H9 (cell line): Measurements from ENCODE around the gene PCDHB8. TPM values are rescaled to one million over a fixed set of nuclear protein-coding genes. Genes with fewer than 3 reads are reported as not detected.
"Not testable (repeated sequence)": the region's sequence is repeated elsewhere in the genome, so short reads cannot be mapped to it uniquely, and the experiment has no call there.

ENCODE experiments used
- DNase-seq: peaks from one replicate; pipeline ENCODE4 v3.0.0-alpha.2; 2017
- H2AFZ ChIP-seq: one replicate; pipeline ENCODE4 v1.6.1; 2013; ENCODE audit warnings: mild to moderate bottlenecking, low read length, control low read depth, moderate library complexity
- H2AK5ac ChIP-seq: 2 replicates; pipeline ENCODE4 v1.6.1; 2013; ENCODE audit warnings: low read length, control low read depth, mixed read lengths; ENCODE audit not compliant: insufficient read length
- H2BK120ac ChIP-seq: one replicate; pipeline ENCODE4 v1.6.1; 2013; ENCODE audit warnings: low read depth, mild to moderate bottlenecking, low read length, control low read depth, inconsistent platforms; ENCODE audit not compliant: poor library complexity, severe bottlenecking
- H2BK12ac ChIP-seq: 2 replicates; pipeline ENCODE4 v1.6.1; 2013; ENCODE audit warnings: low read length, control low read depth, mixed read lengths, low read depth; ENCODE audit not compliant: insufficient read length
- H2BK15ac ChIP-seq: 2 replicates; pipeline ENCODE4 v1.6.1; 2013; ENCODE audit warnings: low read depth, low read length, control low read depth
- H2BK20ac ChIP-seq: one replicate; pipeline ENCODE4 v1.6.1; 2013; ENCODE audit warnings: low read depth, mild to moderate bottlenecking, low read length, control low read depth, inconsistent platforms; ENCODE audit not compliant: poor library complexity, severe bottlenecking
- H2BK5ac ChIP-seq: 2 replicates; pipeline ENCODE4 v1.6.1; 2013; ENCODE audit warnings: low read length, control low read depth, mixed read lengths; ENCODE audit not compliant: insufficient read length
- H3K14ac ChIP-seq: 2 replicates; pipeline ENCODE4 v1.6.1; 2013; ENCODE audit warnings: low read length, control low read depth; ENCODE audit not compliant: insufficient read depth
- H3K18ac ChIP-seq: 2 replicates; pipeline ENCODE4 v1.6.1; 2013; ENCODE audit warnings: low read depth, mild to moderate bottlenecking, mixed read lengths, low read length, control low read depth; ENCODE audit not compliant: insufficient read length
- H3K23ac ChIP-seq: 2 replicates; pipeline ENCODE4 v1.6.1; 2013; ENCODE audit warnings: low read length, control low read depth, mixed read lengths, low read depth; ENCODE audit not compliant: insufficient read length
- H3K23me2 ChIP-seq: 2 replicates; pipeline ENCODE4 v1.6.1; 2013; ENCODE audit warnings: low read depth, mild to moderate bottlenecking, mixed read lengths, low read length, control low read depth; ENCODE audit not compliant: insufficient read length, poor library complexity, severe bottlenecking
- H3K27ac ChIP-seq: 2 replicates; pipeline ENCODE4 v1.5.1; 2013; ENCODE audit warnings: low read length, control low read depth, mixed read lengths, low read depth; ENCODE audit not compliant: insufficient read length
- H3K27me3 ChIP-seq: 2 replicates; pipeline ENCODE4 v1.6.1; 2013; ENCODE audit warnings: low read length, control low read depth, inconsistent platforms; ENCODE audit not compliant: insufficient read depth
- H3K4ac ChIP-seq: 2 replicates; pipeline ENCODE4 v1.6.1; 2013; ENCODE audit warnings: low read depth, mild to moderate bottlenecking, control low read depth, inconsistent platforms, low read length, moderate library complexity
- H3K4me1 ChIP-seq: 2 replicates; pipeline ENCODE4 v1.6.1; 2013; ENCODE audit warnings: low read length, control low read depth, inconsistent platforms; ENCODE audit not compliant: insufficient read depth
- H3K4me2 ChIP-seq: 2 replicates; pipeline ENCODE4 v1.6.1; 2013; ENCODE audit warnings: low read length, control low read depth, mixed read lengths; ENCODE audit not compliant: insufficient read length, insufficient read depth
- H3K56ac ChIP-seq: 2 replicates; pipeline ENCODE4 v1.6.1; 2013; ENCODE audit warnings: low read depth, mild to moderate bottlenecking, mixed read lengths, low read length, control low read depth; ENCODE audit not compliant: insufficient read length
- H3K79me1 ChIP-seq: 2 replicates; pipeline ENCODE4 v1.6.1; 2013; ENCODE audit warnings: low read depth, mild to moderate bottlenecking, moderate library complexity, low read length, control low read depth, inconsistent platforms; ENCODE audit not compliant: insufficient read depth, poor library complexity, severe bottlenecking
- H3K79me2 ChIP-seq: 2 replicates; pipeline ENCODE4 v1.6.1; 2013; ENCODE audit warnings: low read length, control low read depth, inconsistent platforms; ENCODE audit not compliant: insufficient read depth
- H3K9ac ChIP-seq: 2 replicates; pipeline ENCODE4 v1.6.1; 2013; ENCODE audit warnings: low read length, control low read depth, mixed read lengths; ENCODE audit not compliant: insufficient read length; ENCODE audit errors: extremely low read depth
- H3K9me3 ChIP-seq: one replicate; pipeline ENCODE4 v1.6.1; 2013; ENCODE audit warnings: low read depth, low read length, inconsistent platforms; ENCODE audit not compliant: control insufficient read depth
- H3T11ph ChIP-seq: one replicate; pipeline ENCODE4 v1.6.1; 2013; ENCODE audit warnings: mild to moderate bottlenecking, low read length, control low read depth, inconsistent platforms
- H4K20me1 ChIP-seq: one replicate; pipeline ENCODE4 v1.6.1; 2013; ENCODE audit not compliant: control insufficient read depth, insufficient read length, insufficient read depth
- H4K5ac ChIP-seq: 2 replicates; pipeline ENCODE4 v1.6.1; 2013; ENCODE audit warnings: low read depth, mild to moderate bottlenecking, mixed read lengths, low read length, control low read depth; ENCODE audit not compliant: insufficient read length
- H4K8ac ChIP-seq: replicated peaks from 2 replicates; pipeline ENCODE4 v1.6.1; 2013; ENCODE audit warnings: low read length, control low read depth, mixed read lengths, low read depth; ENCODE audit not compliant: insufficient read length
- H4K91ac ChIP-seq: 2 replicates; pipeline ENCODE4 v1.6.1; 2013; ENCODE audit warnings: low read depth, mild to moderate bottlenecking, moderate library complexity, mixed read lengths, low read length, control low read depth; ENCODE audit not compliant: insufficient read length
- H3K27ac Mint-ChIP-seq, 3 experiments: 2 replicates in 2 of 3; 3 replicates in 1 of 3; pipeline ENCODE4 v1.8.0; 2020 to 2021; ENCODE audit warnings: mixed read lengths in 3 of 3, mild to moderate bottlenecking in 1 of 3, moderate library complexity in 1 of 3
- H3K27me3 Mint-ChIP-seq: 2 replicates; pipeline ENCODE4 v1.8.0; 2021; ENCODE audit warnings: low read depth, mild to moderate bottlenecking, moderate library complexity, mixed read lengths
- H3K36me3 Mint-ChIP-seq, 3 experiments: 2 replicates in 2 of 3; 3 replicates in 1 of 3; pipeline ENCODE4 v1.8.0; 2020 to 2021; ENCODE audit warnings: low read depth in 3 of 3, mixed read lengths in 3 of 3; ENCODE audit not compliant: insufficient read depth in 1 of 3
- H3K4me1 Mint-ChIP-seq, 2 experiments: 2 replicates each; pipeline ENCODE4 v1.8.0; 2020; ENCODE audit warnings: mixed read lengths in 2 of 2
- H3K4me3 Mint-ChIP-seq, 2 experiments: 2 replicates in 1 of 2; 3 replicates in 1 of 2; pipeline ENCODE4 v1.8.0; 2020 to 2021; ENCODE audit warnings: mild to moderate bottlenecking in 2 of 2, mixed read lengths in 2 of 2, moderate library complexity in 1 of 2
- H3K9me3 Mint-ChIP-seq, 2 experiments: 2 replicates in 1 of 2; 3 replicates in 1 of 2; pipeline ENCODE4 v1.8.0; 2020; ENCODE audit warnings: mild to moderate bottlenecking in 2 of 2, mixed read lengths in 2 of 2, moderate library complexity in 1 of 2
- WGBS: extraction: QIAGEN DNeasy Blood & Tissue Kit; methylation state at CpG from one replicate; pipeline ENCODE4 v1.1.7; 2013; ENCODE audit warnings: missing lambda C conversion rate, low lambda C conversion rate, mixed read lengths; ENCODE audit not compliant: insufficient read length; ENCODE audit errors: extremely low coverage; 5-methylcytosine and 5-hydroxymethylcytosine counted together
- total RNA-seq: library from RNA; stranded (reverse); gene quantifications from 2 replicates; pipeline ENCODE4 v1.2.1, GENCODE V29; 2021
- TF ChIP-seq, protein P1 (sequence below): fragments of 200-600 bp; sonication (generic); conservative IDR thresholded peaks from 3 replicates; pipeline ENCODE4 v1.8.0; 2021; ENCODE audit warnings: antibody characterized with exemption, mild to moderate bottlenecking

The PCDHB8 gene
- total RNA-seq, 1 experiment from 2014 or later = 0.57 TPM

DNA sequence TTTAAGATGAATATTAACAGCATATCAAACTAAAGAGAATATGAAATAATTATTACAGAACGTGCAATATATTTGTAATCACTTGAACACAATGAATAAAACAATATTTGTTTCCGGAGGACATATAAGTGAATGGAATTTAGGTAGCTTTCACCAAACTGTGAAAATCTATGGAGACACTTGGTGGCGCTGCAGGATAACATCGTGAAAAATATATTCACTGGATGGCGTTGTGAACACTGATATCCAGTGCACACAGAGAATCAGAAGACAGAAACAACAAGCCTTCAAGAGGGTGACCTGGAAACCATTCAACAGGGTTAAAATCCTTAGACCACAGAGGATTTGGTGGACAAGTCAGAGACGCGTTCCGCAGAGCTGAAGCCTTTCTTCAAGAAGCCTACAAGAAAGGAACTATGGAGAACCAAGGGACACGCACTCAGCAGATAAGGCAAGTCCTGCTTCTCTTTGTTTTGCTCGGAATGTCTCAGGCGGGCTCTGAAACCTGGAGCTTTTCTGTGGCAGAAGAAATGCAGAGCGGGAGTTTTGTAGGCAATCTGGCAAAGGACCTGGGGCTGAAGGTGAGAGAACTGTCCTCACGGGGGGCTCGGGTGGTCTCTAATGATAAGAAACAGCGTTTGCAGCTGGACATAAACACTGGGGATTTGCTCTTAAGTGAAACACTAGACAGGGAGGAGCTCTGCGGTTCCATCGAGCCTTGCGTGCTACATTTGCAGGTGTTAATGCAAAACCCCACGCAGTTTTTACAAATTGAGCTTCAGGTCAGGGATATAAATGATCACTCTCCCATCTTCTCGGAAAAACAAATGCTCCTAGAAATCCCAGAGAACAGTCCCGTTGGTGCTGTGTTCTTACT lies 22.0 kb downstream of the PCDHB8 start, which contains the start of gene PCDHB11:
TSS of gene PCDHB11 (plus strand) at position 269 of the 877 bp plus-strand sequence. CDS start at position 417, 148 bp downstream.
- peaks cover 31 to 36% of the 10 kb centered on the region in 2 experiments for H3K9me3 Mint-ChIP-seq
- Histone ChIP-seq H2AK5ac (no peak within 1 kb of the TSS), H3K9me3 (no peaks in the 10 kb centered on the region), H3K9ac (no peak within 1 kb of the TSS), H4K8ac (no peak within 1 kb of the TSS), H4K5ac (no peak within 1 kb of the TSS), H3K79me1 (no peaks in the 10 kb centered on the region), H3K27me3 (no peaks in the 10 kb centered on the region), H3K27ac (no peak within 1 kb of the TSS), H2BK120ac (no peak within 1 kb of the TSS), H2BK20ac (no peak within 1 kb of the TSS), H4K20me1 (no peaks in the 10 kb centered on the region), H2BK12ac (no peak within 1 kb of the TSS), H3K4me2 (no peak within 1 kb of the TSS), H2BK15ac (no peak within 1 kb of the TSS), H2AFZ (peak within 1 kb of the TSS; percentile 7), H3T11ph (no peak within 1 kb of the TSS), H3K18ac (no peak within 1 kb of the TSS), H3K79me2 (no peaks in the 10 kb centered on the region), H3K4ac (no peak within 1 kb of the TSS), H3K4me1 (no peaks in the 10 kb centered on the region), H3K23ac (no peak within 1 kb of the TSS), H3K23me2 (no peaks in the 10 kb centered on the region), H3K14ac (no peak within 1 kb of the TSS), H2BK5ac (no peak within 1 kb of the TSS), H4K91ac (no peak within 1 kb of the TSS), H3K56ac (no peak within 1 kb of the TSS)
- H3K27ac Mint-ChIP-seq = peak within 1 kb of the TSS in 1 of 3 experiments; percentile 90; a peak in 2 of 7 replicates
- WGBS = no CpG with 5 or more reads among the region's 21 CpGs
- peaks cover 0 to 7% of the 10 kb centered on the region in 2 experiments; a peak in 1 of 4 replicates for H3K4me1 Mint-ChIP-seq
- peaks cover 2% of the 10 kb centered on the region; the same call in 1 of the 2 replicates for H3K27me3 Mint-ChIP-seq
- no peak for DNase-seq
- peak within 1 kb of the TSS; percentile 49 to 64; a peak in 3 of 5 replicates for H3K4me3 Mint-ChIP-seq
- peaks cover 7 to 23% (median 8%) of the 10 kb centered on the region in 3 experiments; a peak in 6 of 7 replicates for H3K36me3 Mint-ChIP-seq
- TF ChIP-seq, protein P1, sequence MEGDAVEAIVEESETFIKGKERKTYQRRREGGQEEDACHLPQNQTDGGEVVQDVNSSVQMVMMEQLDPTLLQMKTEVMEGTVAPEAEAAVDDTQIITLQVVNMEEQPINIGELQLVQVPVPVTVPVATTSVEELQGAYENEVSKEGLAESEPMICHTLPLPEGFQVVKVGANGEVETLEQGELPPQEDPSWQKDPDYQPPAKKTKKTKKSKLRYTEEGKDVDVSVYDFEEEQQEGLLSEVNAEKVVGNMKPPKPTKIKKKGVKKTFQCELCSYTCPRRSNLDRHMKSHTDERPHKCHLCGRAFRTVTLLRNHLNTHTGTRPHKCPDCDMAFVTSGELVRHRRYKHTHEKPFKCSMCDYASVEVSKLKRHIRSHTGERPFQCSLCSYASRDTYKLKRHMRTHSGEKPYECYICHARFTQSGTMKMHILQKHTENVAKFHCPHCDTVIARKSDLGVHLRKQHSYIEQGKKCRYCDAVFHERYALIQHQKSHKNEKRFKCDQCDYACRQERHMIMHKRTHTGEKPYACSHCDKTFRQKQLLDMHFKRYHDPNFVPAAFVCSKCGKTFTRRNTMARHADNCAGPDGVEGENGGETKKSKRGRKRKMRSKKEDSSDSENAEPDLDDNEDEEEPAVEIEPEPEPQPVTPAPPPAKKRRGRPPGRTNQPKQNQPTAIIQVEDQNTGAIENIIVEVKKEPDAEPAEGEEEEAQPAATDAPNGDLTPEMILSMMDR = peak; percentile 79

DNA sequence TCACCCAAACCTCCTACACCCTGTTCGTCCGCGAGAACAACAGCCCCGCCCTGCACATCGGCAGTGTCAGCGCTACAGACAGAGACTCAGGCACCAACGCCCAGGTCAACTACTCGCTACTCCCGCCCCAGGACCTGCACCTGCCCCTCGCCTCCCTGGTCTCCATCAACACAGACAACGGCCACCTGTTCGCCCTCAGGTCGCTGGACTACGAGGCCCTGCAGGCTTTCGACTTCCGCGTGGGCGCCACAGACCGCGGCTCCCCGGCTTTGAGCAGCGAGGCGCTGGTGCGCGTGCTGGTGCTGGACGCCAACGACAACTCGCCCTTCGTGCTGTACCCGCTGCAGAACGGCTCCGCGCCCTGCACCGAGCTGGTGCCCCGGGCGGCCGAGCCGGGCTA lies 23.5 kb downstream of the PCDHB8 start:
- H2BK5ac ChIP-seq, H3K14ac ChIP-seq, H4K5ac ChIP-seq, H2BK20ac ChIP-seq, H3K79me1 ChIP-seq, H3K4me1 ChIP-seq, H3K18ac ChIP-seq, H4K20me1 ChIP-seq, H3K23ac ChIP-seq, H3K4ac ChIP-seq, H3K9me3 ChIP-seq, H3K9ac ChIP-seq, H3K4me3 Mint-ChIP-seq, H3K4me2 ChIP-seq, H2AK5ac ChIP-seq, H3K79me2 ChIP-seq, H3K27me3 ChIP-seq, H3K4me1 Mint-ChIP-seq, H3K27me3 Mint-ChIP-seq, DNase-seq, H3K27ac ChIP-seq, H4K91ac ChIP-seq, H4K8ac ChIP-seq, H2BK120ac ChIP-seq, H2BK12ac ChIP-seq, H3T11ph ChIP-seq, H2AFZ ChIP-seq, H3K56ac ChIP-seq, H2BK15ac ChIP-seq, H3K23me2 ChIP-seq, H3K27ac Mint-ChIP-seq: not testable (repeated sequence)
- H3K9me3 Mint-ChIP-seq = peaks cover 26 to 31% of the 10 kb centered on the region in 2 experiments
- WGBS = no CpG with 5 or more reads among the region's 38 CpGs
- peaks cover 7 to 21% (median 7%) of the 10 kb centered on the region in 3 experiments; a peak in 6 of 7 replicates for H3K36me3 Mint-ChIP-seq
